ENCODE data around the gene C19orf73. TPM values are rescaled to one million over a fixed set of nuclear protein-coding genes. Genes with fewer than 3 reads are reported as not detected.
A peak's percentile ranks its signal among the peaks of the same experiment; 100 is the strongest.
"Not testable (repeated sequence)": the region's sequence is repeated elsewhere in the genome, so short reads cannot be mapped to it uniquely, and the experiment has no call there.

C19orf73 gene
- total and polyA plus RNA-seq, 9 of the 15 experiments (the other 6 are each of a cell fraction or from before 2014, with no cell fraction given), result 0.08 to 7.4 (median 1.4) TPM

DNA sequence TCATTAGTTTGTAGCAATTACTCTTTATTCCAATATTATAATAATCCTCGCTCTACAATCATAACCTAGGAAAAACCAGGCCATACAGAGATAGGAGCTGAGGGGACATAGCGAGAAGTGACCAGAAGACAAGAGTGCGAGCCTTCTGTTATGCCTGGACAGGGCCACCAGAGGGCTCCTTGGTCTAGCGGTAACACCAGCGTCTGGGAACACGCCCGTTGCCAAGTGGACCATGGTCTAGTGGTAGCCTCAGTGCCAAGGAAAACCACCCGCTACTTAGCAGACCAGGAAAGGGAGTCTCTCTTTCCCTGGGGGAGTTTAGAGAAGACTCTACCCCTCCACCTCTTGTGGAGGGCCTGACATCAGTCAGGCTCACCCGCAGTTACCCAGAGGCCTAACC, 44.1 kb downstream of the C19orf73 start:
- H3K9ac ChIP-seq (ENCODE audit: insufficient read depth in 1 of 2, low read depth in 2 of 2, low read length in 2 of 2); H3K27ac ChIP-seq (ENCODE audit: extremely low read depth, low read depth, low read length); H3K36me3 ChIP-seq (ENCODE audit: control insufficient read depth, insufficient read depth, low read length); CTCF ChIA-PET (ENCODE audit: low intra/inter-chr PET ratio); BruUV-seq (replicated peaks); H3K4me2 ChIP-seq (ENCODE audit: insufficient read depth, low read length); in situ Hi-C loops (cut with MboI); H3K79me2 ChIP-seq (ENCODE audit: control insufficient read depth, insufficient read depth, low read length); H3K9me3 ChIP-seq (replicated peaks; ENCODE audit: control insufficient read depth, insufficient read depth, low read depth, low read length); H3K4me3 ChIP-seq; H3K9me1 ChIP-seq (ENCODE audit: control insufficient read depth, insufficient read depth, low read length); H4K20me1 ChIP-seq (replicated peaks; ENCODE audit: control insufficient read depth, insufficient read depth, low read length): not testable (repeated sequence)
- POLR2A ChIA-PET, result interaction anchor here (0.7 kb wide), 1 partner anchor 46 kb away, joined by 3 read pairs; no protein-coding TSS in a partner anchor
- intact Hi-C loops (cut with micrococcal nuclease), result loop anchor here (2.0 to 5.0 kb wide), 2 partner anchors 76 to 288 kb away; no protein-coding TSS in a partner anchor
- H3K4me1 ChIP-seq (replicated peaks in 1 of 2; ENCODE audit: control insufficient read depth in 2 of 2, insufficient read depth in 2 of 2, low read length in 2 of 2), result peaks cover 9 to 32% of the 10 kb centered on the region in 2 experiments; a peak in 4 of 5 replicates
- FAIRE-seq, result peak; percentile 81
- peak; percentile 66 for ATAC-seq
- peak in 1 of 4 experiments; percentile 66 for DNase-seq (ENCODE audit: extremely low read depth in 1 of 4, low spot score in 3 of 4)
- H3K27me3 ChIP-seq (ENCODE audit: control insufficient read depth in 2 of 2, insufficient read depth in 2 of 2, low read length in 2 of 2), result peaks cover 0 to 12% of the 10 kb centered on the region in 2 experiments; a peak in 2 of 5 replicates
- WGBS (ENCODE audit: insufficient coverage, low coverage, missing lambda C conversion rate), result 20% methylated on average over 6 of the region's 9 CpGs
- H2AFZ ChIP-seq (ENCODE audit: low read depth, low read length), result peak overlapping the region; percentile 76
- TF ChIP-seq MAZ (CRISPR knock-in tag; conservative IDR thresholded peaks at IDR 0.05 in 1 of 2, IDR thresholded peaks at IDR 0.05 in 1 of 2) (0 out of 4 replicates have a peak, but pooled peaks of 1 of the 2 experiments have one; percentile 24), CTCF (IDR thresholded peaks at IDR 0.05 in 2 of 3, conservative IDR thresholded peaks at IDR 0.05 in 1 of 3; ENCODE audit: insufficient read depth in 2 of 3, low read depth in 1 of 3, low read length in 3 of 3) (peak; percentile 59 to 74 (median 62)), ZBTB33 (CRISPR knock-in tag; IDR thresholded peaks at IDR 0.05) (peak; percentile 58; the same call in 1 of the 2 replicates), RAD21 (CRISPR knock-in tag; conservative IDR thresholded peaks at IDR 0.05 in 1 of 2, IDR thresholded peaks at IDR 0.05 in 1 of 2) (peak; percentile 66 to 85)
- TF ChIP-seq, protein P1, sequence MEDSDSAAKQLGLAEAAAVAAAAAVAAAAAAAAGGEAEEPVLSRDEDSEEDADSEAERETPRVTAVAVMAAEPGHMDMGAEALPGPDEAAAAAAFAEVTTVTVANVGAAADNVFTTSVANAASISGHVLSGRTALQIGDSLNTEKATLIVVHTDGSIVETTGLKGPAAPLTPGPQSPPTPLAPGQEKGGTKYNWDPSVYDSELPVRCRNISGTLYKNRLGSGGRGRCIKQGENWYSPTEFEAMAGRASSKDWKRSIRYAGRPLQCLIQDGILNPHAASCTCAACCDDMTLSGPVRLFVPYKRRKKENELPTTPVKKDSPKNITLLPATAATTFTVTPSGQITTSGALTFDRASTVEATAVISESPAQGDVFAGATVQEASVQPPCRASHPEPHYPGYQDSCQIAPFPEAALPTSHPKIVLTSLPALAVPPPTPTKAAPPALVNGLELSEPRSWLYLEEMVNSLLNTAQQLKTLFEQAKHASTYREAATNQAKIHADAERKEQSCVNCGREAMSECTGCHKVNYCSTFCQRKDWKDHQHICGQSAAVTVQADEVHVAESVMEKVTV (CRISPR knock-in tag; IDR thresholded peaks at IDR 0.05), result peak; percentile 60; the same call in 1 of the 2 replicates

All from K562 (cell line).